H9 (cell line): ENCODE data around the gene ZNF212. TPM values are rescaled to one million over a fixed set of nuclear protein-coding genes. Genes with fewer than 3 reads are reported as not detected.
"Not testable (repeated sequence)": the region's sequence is repeated elsewhere in the genome, so short reads cannot be mapped to it uniquely, and the experiment has no call there.

Experiments used
- DNase-seq: peaks from one replicate; pipeline ENCODE4 v3.0.0-alpha.2; 2017
- H2AFZ ChIP-seq: one replicate; pipeline ENCODE4 v1.6.1; 2013; ENCODE audit warnings: mild to moderate bottlenecking, low read length, control low read depth, moderate library complexity
- H2AK5ac ChIP-seq: 2 replicates; pipeline ENCODE4 v1.6.1; 2013; ENCODE audit warnings: low read length, control low read depth, mixed read lengths; ENCODE audit not compliant: insufficient read length
- H2BK120ac ChIP-seq: one replicate; pipeline ENCODE4 v1.6.1; 2013; ENCODE audit warnings: low read depth, mild to moderate bottlenecking, low read length, control low read depth, inconsistent platforms; ENCODE audit not compliant: poor library complexity, severe bottlenecking
- H2BK12ac ChIP-seq: 2 replicates; pipeline ENCODE4 v1.6.1; 2013; ENCODE audit warnings: low read length, control low read depth, mixed read lengths, low read depth; ENCODE audit not compliant: insufficient read length
- H2BK15ac ChIP-seq: 2 replicates; pipeline ENCODE4 v1.6.1; 2013; ENCODE audit warnings: low read depth, low read length, control low read depth
- H2BK20ac ChIP-seq: one replicate; pipeline ENCODE4 v1.6.1; 2013; ENCODE audit warnings: low read depth, mild to moderate bottlenecking, low read length, control low read depth, inconsistent platforms; ENCODE audit not compliant: poor library complexity, severe bottlenecking
- H2BK5ac ChIP-seq: 2 replicates; pipeline ENCODE4 v1.6.1; 2013; ENCODE audit warnings: low read length, control low read depth, mixed read lengths; ENCODE audit not compliant: insufficient read length
- H3K14ac ChIP-seq: 2 replicates; pipeline ENCODE4 v1.6.1; 2013; ENCODE audit warnings: low read length, control low read depth; ENCODE audit not compliant: insufficient read depth
- H3K18ac ChIP-seq: 2 replicates; pipeline ENCODE4 v1.6.1; 2013; ENCODE audit warnings: low read depth, mild to moderate bottlenecking, mixed read lengths, low read length, control low read depth; ENCODE audit not compliant: insufficient read length
- H3K23ac ChIP-seq: 2 replicates; pipeline ENCODE4 v1.6.1; 2013; ENCODE audit warnings: low read length, control low read depth, mixed read lengths, low read depth; ENCODE audit not compliant: insufficient read length
- H3K23me2 ChIP-seq: 2 replicates; pipeline ENCODE4 v1.6.1; 2013; ENCODE audit warnings: low read depth, mild to moderate bottlenecking, mixed read lengths, low read length, control low read depth; ENCODE audit not compliant: insufficient read length, poor library complexity, severe bottlenecking
- H3K27ac ChIP-seq: 2 replicates; pipeline ENCODE4 v1.5.1; 2013; ENCODE audit warnings: low read length, control low read depth, mixed read lengths, low read depth; ENCODE audit not compliant: insufficient read length
- H3K27me3 ChIP-seq: 2 replicates; pipeline ENCODE4 v1.6.1; 2013; ENCODE audit warnings: low read length, control low read depth, inconsistent platforms; ENCODE audit not compliant: insufficient read depth
- H3K4ac ChIP-seq: 2 replicates; pipeline ENCODE4 v1.6.1; 2013; ENCODE audit warnings: low read depth, mild to moderate bottlenecking, control low read depth, inconsistent platforms, low read length, moderate library complexity
- H3K4me1 ChIP-seq: 2 replicates; pipeline ENCODE4 v1.6.1; 2013; ENCODE audit warnings: low read length, control low read depth, inconsistent platforms; ENCODE audit not compliant: insufficient read depth
- H3K4me2 ChIP-seq: 2 replicates; pipeline ENCODE4 v1.6.1; 2013; ENCODE audit warnings: low read length, control low read depth, mixed read lengths; ENCODE audit not compliant: insufficient read length, insufficient read depth
- H3K56ac ChIP-seq: 2 replicates; pipeline ENCODE4 v1.6.1; 2013; ENCODE audit warnings: low read depth, mild to moderate bottlenecking, mixed read lengths, low read length, control low read depth; ENCODE audit not compliant: insufficient read length
- H3K79me1 ChIP-seq: 2 replicates; pipeline ENCODE4 v1.6.1; 2013; ENCODE audit warnings: low read depth, mild to moderate bottlenecking, moderate library complexity, low read length, control low read depth, inconsistent platforms; ENCODE audit not compliant: insufficient read depth, poor library complexity, severe bottlenecking
- H3K79me2 ChIP-seq: 2 replicates; pipeline ENCODE4 v1.6.1; 2013; ENCODE audit warnings: low read length, control low read depth, inconsistent platforms; ENCODE audit not compliant: insufficient read depth
- H3K9ac ChIP-seq: 2 replicates; pipeline ENCODE4 v1.6.1; 2013; ENCODE audit warnings: low read length, control low read depth, mixed read lengths; ENCODE audit not compliant: insufficient read length; ENCODE audit errors: extremely low read depth
- H3K9me3 ChIP-seq: one replicate; pipeline ENCODE4 v1.6.1; 2013; ENCODE audit warnings: low read depth, low read length, inconsistent platforms; ENCODE audit not compliant: control insufficient read depth
- H3T11ph ChIP-seq: one replicate; pipeline ENCODE4 v1.6.1; 2013; ENCODE audit warnings: mild to moderate bottlenecking, low read length, control low read depth, inconsistent platforms
- H4K20me1 ChIP-seq: one replicate; pipeline ENCODE4 v1.6.1; 2013; ENCODE audit not compliant: control insufficient read depth, insufficient read length, insufficient read depth
- H4K5ac ChIP-seq: 2 replicates; pipeline ENCODE4 v1.6.1; 2013; ENCODE audit warnings: low read depth, mild to moderate bottlenecking, mixed read lengths, low read length, control low read depth; ENCODE audit not compliant: insufficient read length
- H4K8ac ChIP-seq: replicated peaks from 2 replicates; pipeline ENCODE4 v1.6.1; 2013; ENCODE audit warnings: low read length, control low read depth, mixed read lengths, low read depth; ENCODE audit not compliant: insufficient read length
- H4K91ac ChIP-seq: 2 replicates; pipeline ENCODE4 v1.6.1; 2013; ENCODE audit warnings: low read depth, mild to moderate bottlenecking, moderate library complexity, mixed read lengths, low read length, control low read depth; ENCODE audit not compliant: insufficient read length
- H3K27ac Mint-ChIP-seq, 3 experiments: 2 replicates in 2 of 3; 3 replicates in 1 of 3; pipeline ENCODE4 v1.8.0; 2020 to 2021; ENCODE audit warnings: mixed read lengths in 3 of 3, mild to moderate bottlenecking in 1 of 3, moderate library complexity in 1 of 3
- H3K27me3 Mint-ChIP-seq: 2 replicates; pipeline ENCODE4 v1.8.0; 2021; ENCODE audit warnings: low read depth, mild to moderate bottlenecking, moderate library complexity, mixed read lengths
- H3K36me3 Mint-ChIP-seq, 3 experiments: 2 replicates in 2 of 3; 3 replicates in 1 of 3; pipeline ENCODE4 v1.8.0; 2020 to 2021; ENCODE audit warnings: low read depth in 3 of 3, mixed read lengths in 3 of 3; ENCODE audit not compliant: insufficient read depth in 1 of 3
- H3K4me1 Mint-ChIP-seq, 2 experiments: 2 replicates each; pipeline ENCODE4 v1.8.0; 2020; ENCODE audit warnings: mixed read lengths in 2 of 2
- H3K4me3 Mint-ChIP-seq, 2 experiments: 2 replicates in 1 of 2; 3 replicates in 1 of 2; pipeline ENCODE4 v1.8.0; 2020 to 2021; ENCODE audit warnings: mild to moderate bottlenecking in 2 of 2, mixed read lengths in 2 of 2, moderate library complexity in 1 of 2
- H3K9me3 Mint-ChIP-seq, 2 experiments: 2 replicates in 1 of 2; 3 replicates in 1 of 2; pipeline ENCODE4 v1.8.0; 2020; ENCODE audit warnings: mild to moderate bottlenecking in 2 of 2, mixed read lengths in 2 of 2, moderate library complexity in 1 of 2
- CTCF ChIP-seq: fragments of 200-600 bp; sonication (generic); conservative IDR thresholded peaks from 3 replicates; pipeline ENCODE4 v1.8.0; 2021; ENCODE audit warnings: antibody characterized with exemption, mild to moderate bottlenecking
- WGBS: extraction: QIAGEN DNeasy Blood & Tissue Kit; methylation state at CpG from one replicate; pipeline ENCODE4 v1.1.7; 2013; ENCODE audit warnings: missing lambda C conversion rate, low lambda C conversion rate, mixed read lengths; ENCODE audit not compliant: insufficient read length; ENCODE audit errors: extremely low coverage; 5-methylcytosine and 5-hydroxymethylcytosine counted together
- total RNA-seq: library from RNA; stranded (reverse); gene quantifications from 2 replicates; pipeline ENCODE4 v1.2.1, GENCODE V29; 2021

ZNF212 gene
- total RNA-seq, 1 experiment from 2014 or later, result 21.1 TPM

GRCh38 chr7:149267733-149268132 lies 28.3 kb downstream of the ZNF212 start:
- Mint-ChIP-seq H3K27me3 (no peaks in the 10 kb centered on the region), H3K9me3 (no peaks in the 10 kb centered on the region), H3K27ac (no peak overlapping the region), H3K4me3 (no peak overlapping the region), H3K4me1 (peaks cover 0 to under 1% of the 10 kb centered on the region in 2 experiments; a peak in 1 of 4 replicates), H3K36me3 (peaks cover 28 to 49% (median 35%) of the 10 kb centered on the region in 3 experiments; a peak in 6 of 7 replicates)
- Histone ChIP-seq H2BK5ac (no peak overlapping the region), H3K79me1 (no peaks in the 10 kb centered on the region), H3K23me2 (no peaks in the 10 kb centered on the region), H2BK20ac (no peak overlapping the region), H2BK15ac (no peak overlapping the region), H3K9me3 (no peaks in the 10 kb centered on the region), H2BK12ac (no peak overlapping the region), H3K4me2 (no peak overlapping the region), H3K4ac (no peak overlapping the region), H3K27ac (no peak overlapping the region), H3K9ac (no peak overlapping the region), H3K56ac (no peak overlapping the region), H4K5ac (no peak overlapping the region), H3K14ac (no peak overlapping the region), H2BK120ac (no peak overlapping the region), H2AK5ac (no peak overlapping the region), H4K20me1 (no peaks in the 10 kb centered on the region), H4K91ac (no peak overlapping the region), H4K8ac (no peak overlapping the region), H3K18ac (no peak overlapping the region), H3T11ph (no peak overlapping the region), H3K79me2 (no peaks in the 10 kb centered on the region; the same call in 1 of the 2 replicates), H3K27me3 (no peaks in the 10 kb centered on the region), H3K23ac (no peak overlapping the region), H2AFZ (no peak overlapping the region), H3K4me1 (no peaks in the 10 kb centered on the region)
- DNase-seq, result no peak
- no CpG with 5 or more reads among the region's 8 CpGs for WGBS
- TF ChIP-seq CTCF, result no peak

GRCh38 chr7:149274424-149274823 lies 35.0 kb downstream of the ZNF212 start:
- peaks cover 46 to 51% (median 47%) of the 10 kb centered on the region in 3 experiments for H3K36me3 Mint-ChIP-seq
- H2AK5ac ChIP-seq, H3K23me2 ChIP-seq, H3K27ac Mint-ChIP-seq, H3K9ac ChIP-seq, H3K4me3 Mint-ChIP-seq, H3T11ph ChIP-seq, H3K79me2 ChIP-seq, H3K27me3 Mint-ChIP-seq, H4K5ac ChIP-seq, H3K23ac ChIP-seq, H2AFZ ChIP-seq, H2BK12ac ChIP-seq, H2BK20ac ChIP-seq, H3K4me1 Mint-ChIP-seq, H3K9me3 Mint-ChIP-seq, H3K4me2 ChIP-seq, H4K20me1 ChIP-seq, H4K91ac ChIP-seq, H3K79me1 ChIP-seq, H2BK120ac ChIP-seq, H3K14ac ChIP-seq, H3K56ac ChIP-seq, H3K4ac ChIP-seq, DNase-seq, H3K27ac ChIP-seq, H3K4me1 ChIP-seq, H3K18ac ChIP-seq, H3K9me3 ChIP-seq, H3K27me3 ChIP-seq, H2BK15ac ChIP-seq, H2BK5ac ChIP-seq, H4K8ac ChIP-seq: not testable (repeated sequence)
- WGBS, result no CpG with 5 or more reads among the region's 8 CpGs
